ENCODE results near the gene MRPS18A. TPM values are rescaled to one million over a fixed set of nuclear protein-coding genes. Genes with fewer than 3 reads are reported as not detected.

MRPS18A gene
- total and polyA plus RNA-seq, 2 donors from 2014 or later, result 36.4 to 103 TPM

GRCh38 chr6:43716099-43716498 lies 28.5 kb upstream of the MRPS18A start:
- no peak overlapping the region for H3K4me3 ChIP-seq (ENCODE audit: low read length in 3 of 3)
- no peaks in the 10 kb centered on the region for H3K27me3 ChIP-seq (ENCODE audit: control insufficient read depth, insufficient read depth, low read length)
- DNase-seq, result peak in 3 of 5 donors; percentile 59 to 70 (median 70)
- FAIRE-seq, result no peak
- intact Hi-C loops (cut with DNase I), result no loop called here
- H3K4me1 ChIP-seq (ENCODE audit: control insufficient read depth in 2 of 3, insufficient read depth in 2 of 3, low read depth in 1 of 3, low read length in 3 of 3), result peaks cover 0 to 4% (median 0%) of the 10 kb centered on the region in 3 donors
- TF ChIP-seq CTCF (IDR thresholded peaks at IDR 0.05; ENCODE audit: borderline replicate concordance, extremely low read depth, insufficient read depth), result no peak
- H3K9me3 ChIP-seq (ENCODE audit: control insufficient read depth in 2 of 3, insufficient read depth in 1 of 3, low read length in 3 of 3), result no peaks in the 10 kb centered on the region
- H3K36me3 ChIP-seq (ENCODE audit: control insufficient read depth in 2 of 3, insufficient read depth in 3 of 3, low read length in 3 of 3), result no peaks in the 10 kb centered on the region
- H3K9ac ChIP-seq (ENCODE audit: low read length in 3 of 3), result no peak overlapping the region
- peak overlapping the region; percentile 28 to 32 for H3K27ac ChIP-seq (ENCODE audit: low read depth in 2 of 2, low read length in 2 of 2)

GRCh38 chr6:43715056-43715788 lies 27.6 kb upstream of the MRPS18A start:
- intact Hi-C loops (cut with DNase I), result no loop called here
- H3K4me3 ChIP-seq (ENCODE audit: low read length in 3 of 3), result no peak overlapping the region
- no peaks in the 10 kb centered on the region for H3K36me3 ChIP-seq (ENCODE audit: control insufficient read depth in 2 of 3, insufficient read depth in 3 of 3, low read length in 3 of 3)
- H3K4me1 ChIP-seq (ENCODE audit: control insufficient read depth in 2 of 3, insufficient read depth in 2 of 3, low read depth in 1 of 3, low read length in 3 of 3), result peaks cover 0 to 4% (median 0%) of the 10 kb centered on the region in 3 donors
- no peaks in the 10 kb centered on the region for H3K9me3 ChIP-seq (ENCODE audit: control insufficient read depth in 2 of 3, insufficient read depth in 1 of 3, low read length in 3 of 3)
- DNase-seq, result no peak
- H3K27me3 ChIP-seq (ENCODE audit: control insufficient read depth, insufficient read depth, low read length), result no peaks in the 10 kb centered on the region
- no peak for FAIRE-seq
- TF ChIP-seq CTCF (IDR thresholded peaks at IDR 0.05; ENCODE audit: borderline replicate concordance, extremely low read depth, insufficient read depth), result no peak
- H3K27ac ChIP-seq (ENCODE audit: low read depth in 2 of 2, low read length in 2 of 2), result no peak overlapping the region
- H3K9ac ChIP-seq (ENCODE audit: low read length in 3 of 3), result no peak overlapping the region

- DNase-seq (peak; percentile 54 to 77 (median 70)), FAIRE-seq (no peak)
- Histone ChIP-seq H3K9me3 (ENCODE audit: control insufficient read depth in 2 of 3, insufficient read depth in 1 of 3, low read length in 3 of 3) (no peaks in the 10 kb centered on the region), H3K27me3 (ENCODE audit: control insufficient read depth, insufficient read depth, low read length) (no peaks in the 10 kb centered on the region), H3K27ac (ENCODE audit: low read depth in 2 of 2, low read length in 2 of 2) (no peak overlapping the region), H3K4me3 (ENCODE audit: low read length in 3 of 3) (no peak overlapping the region), H3K9ac (ENCODE audit: low read length in 3 of 3) (no peak overlapping the region), H3K36me3 (ENCODE audit: control insufficient read depth in 2 of 3, insufficient read depth in 3 of 3, low read length in 3 of 3) (no peaks in the 10 kb centered on the region), H3K4me1 (ENCODE audit: control insufficient read depth in 2 of 3, insufficient read depth in 2 of 3, low read depth in 1 of 3, low read length in 3 of 3) (peaks cover 0 to 4% (median 0%) of the 10 kb centered on the region in 3 donors)
- intact Hi-C loops (cut with DNase I), result no loop called here
- TF ChIP-seq CTCF (IDR thresholded peaks at IDR 0.05; ENCODE audit: borderline replicate concordance, extremely low read depth, insufficient read depth), result no peak
These were observed 26.9 kb upstream of the MRPS18A start for GRCh38 chr6:43714311-43715055.

Data from kidney (tissue), 14 donors.